HCT116 (cell line): ENCODE data around the gene KLHDC3.

Source experiments
- ATF3 ChIP-seq: IDR thresholded peaks from 2 replicates; pipeline ENCODE4 v1.6.1; 2012
- CEBPB ChIP-seq: IDR thresholded peaks from 2 replicates; pipeline ENCODE4 v1.6.1; 2012; ENCODE audit warnings: low read depth
- CTCF ChIP-seq, 3 experiments: fragments of 200-600 bp in 1 of 3; sonication (generic) in 1 of 3; IDR thresholded peaks in 2 of 3; conservative IDR thresholded peaks in 1 of 3; 2 replicates each; pipeline ENCODE4 v1.5.1; 2012 to 2017; ENCODE audit warnings: low read depth in 2 of 3, low read length in 2 of 3, antibody characterized with exemption in 1 of 3, borderline replicate concordance in 1 of 3, control low read depth in 1 of 3, mild to moderate bottlenecking in 1 of 3, mixed read lengths in 1 of 3, mixed run types in 1 of 3, moderate library complexity in 1 of 3; ENCODE audit not compliant: insufficient read depth in 1 of 3
- EGR1 ChIP-seq: IDR thresholded peaks from 2 replicates; pipeline ENCODE4 v1.6.1; 2012; ENCODE audit warnings: low read depth
- EZH2 ChIP-seq: fragments of 200-600 bp; sonication (generic); IDR thresholded peaks from 2 replicates; pipeline ENCODE4 v1.6.1; 2017; ENCODE audit warnings: antibody characterized with exemption, mixed run types
- JUND ChIP-seq: IDR thresholded peaks from 2 replicates; pipeline ENCODE4 v1.6.1; 2012
- POLR2A ChIP-seq: IDR thresholded peaks from 2 replicates; pipeline ENCODE4 v1.7.0; 2011; ENCODE audit warnings: borderline replicate concordance; ENCODE audit not compliant: insufficient read depth, insufficient read length; ENCODE audit errors: extremely low read depth
- POLR2AphosphoS5 ChIP-seq: IDR thresholded peaks from 2 replicates; pipeline ENCODE4 v1.6.1; 2011; ENCODE audit warnings: mild to moderate bottlenecking, low read depth, low read length, moderate library complexity
- RAD21 ChIP-seq: IDR thresholded peaks from 2 replicates; pipeline ENCODE4 v1.6.1; 2012; ENCODE audit warnings: low read depth, mild to moderate bottlenecking
- REST ChIP-seq: IDR thresholded peaks from 2 replicates; pipeline ENCODE4 v1.6.1; 2012; ENCODE audit warnings: low read depth
- SIN3A ChIP-seq: IDR thresholded peaks from 2 replicates; pipeline ENCODE4 v1.6.1; 2012; ENCODE audit warnings: low read depth
- SRF ChIP-seq: IDR thresholded peaks from 2 replicates; pipeline ENCODE4 v1.6.1; 2012; ENCODE audit warnings: low read depth
- YY1 ChIP-seq: IDR thresholded peaks from 2 replicates; pipeline ENCODE4 v1.6.1; 2011; ENCODE audit warnings: low read length, low read depth, moderate library complexity, mild to moderate bottlenecking; ENCODE audit not compliant: insufficient replicate concordance; ENCODE audit errors: extremely low read depth
- TF ChIP-seq, protein P1 (sequence below): IDR thresholded peaks from 2 replicates; pipeline ENCODE4 v1.6.1; 2012

GRCh38 chr6:43055966-43056365, 41.9 kb downstream of the KLHDC3 start:
- TF ChIP-seq CTCF (IDR thresholded peaks at IDR 0.05 in 2 of 3, conservative IDR thresholded peaks at IDR 0.05 in 1 of 3; ENCODE audit: borderline replicate concordance in 1 of 3, insufficient read depth in 1 of 3, low read depth in 2 of 3, low read length in 2 of 3): no peak
- TF ChIP-seq POLR2A: no peak
- no peak for TF ChIP-seq SIN3A
- no peak for TF ChIP-seq POLR2AphosphoS5
- TF ChIP-seq EGR1: no peak
- TF ChIP-seq, protein P1, sequence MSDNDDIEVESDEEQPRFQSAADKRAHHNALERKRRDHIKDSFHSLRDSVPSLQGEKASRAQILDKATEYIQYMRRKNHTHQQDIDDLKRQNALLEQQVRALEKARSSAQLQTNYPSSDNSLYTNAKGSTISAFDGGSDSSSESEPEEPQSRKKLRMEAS: no peak
- TF ChIP-seq RAD21: no peak
- TF ChIP-seq CEBPB: no peak
- TF ChIP-seq REST: no peak
- TF ChIP-seq YY1: no peak
- no peak for TF ChIP-seq EZH2
- no peak for TF ChIP-seq SRF
- no peak for TF ChIP-seq JUND
- TF ChIP-seq ATF3: no peak
